Placental epithelial cell (primary cell): ENCODE measurements around the gene MARCHF4. TPM values are rescaled to one million over a fixed set of nuclear protein-coding genes. Genes with fewer than 3 reads are reported as not detected.

Source experiments
- small RNA-seq: library from RNA; depleted of rRNA; stranded (forward); fragments of <200 nt; gene quantifications from one replicate; pipeline ENCODE3, GENCODE V24; 2012
- total RNA-seq: library from RNA; depleted of rRNA; stranded (reverse); fragments of >200 nt; gene quantifications from 2 replicates; pipeline ENCODE4 v1.2.3, GENCODE V29; 2012

The MARCHF4 gene
- total RNA-seq: 0.39 and 8.0 TPM in 2 replicates

GRCh38 chr2:216371721-216372702 lies at the start of gene MARCHF4:
MARCHF4 (minus strand) TSS chr2:216372483; CDS start chr2:216370260, 2,223 bp downstream.

GRCh38 chr2:216412022-216412999 lies 40.0 kb upstream of the MARCHF4 start, which contains the start of gene SMARCAL1:
SMARCAL1 (plus strand) TSS chr2:216412484; CDS start chr2:216414705, 2,221 bp downstream.

Small RNA genes within 50 kb of the gene (small RNA-seq; reads per million reads assigned to genes)
- gene RF00019: not detected

Other genes with a start within 250 kb of the MARCHF4 start
- gene SMARCAL1, start 40.0 kb upstream of the MARCHF4 start, total RNA-seq: 13.4 and 20.4 TPM in 2 replicates
- gene RPL37A, start 126.4 kb upstream of the MARCHF4 start, total RNA-seq: 629 and 1,937 TPM in 2 replicates